WTC11 (cell line): Measurements from ENCODE around the gene EYS.

ENCODE experiments used
- AFF4 ChIP-seq: sonication (generic); formaldehyde crosslinking; IDR thresholded peaks from 2 replicates; pipeline ENCODE4 v1.8.1; 2023; ENCODE audit warnings: mild to moderate bottlenecking, missing genetic modification reagents, borderline replicate concordance
- ATF3 ChIP-seq: sonication (generic); formaldehyde crosslinking; conservative IDR thresholded peaks from 2 replicates; pipeline ENCODE4 v1.8.1; 2022; ENCODE audit warnings: mild to moderate bottlenecking, missing genetic modification reagents
- ATF6 ChIP-seq: sonication (generic); formaldehyde crosslinking; IDR thresholded peaks from 2 replicates; pipeline ENCODE4 v1.8.1; 2023; ENCODE audit warnings: mild to moderate bottlenecking, missing genetic modification reagents
- CTCF ChIP-seq: fragments of 200-600 bp; IDR thresholded peaks from 2 replicates; pipeline ENCODE4 v1.8.0; 2022; ENCODE audit warnings: antibody characterized with exemption
- ESRRA ChIP-seq: sonication (generic); formaldehyde crosslinking; IDR thresholded peaks from 2 replicates; pipeline ENCODE4 v1.8.1; 2022; ENCODE audit warnings: mild to moderate bottlenecking, missing genetic modification reagents, borderline replicate concordance
- NR2C2 ChIP-seq: sonication (generic); formaldehyde crosslinking; IDR thresholded peaks from 2 replicates; pipeline ENCODE4 v1.8.0; 2022; ENCODE audit warnings: mild to moderate bottlenecking, missing genetic modification reagents
- RELA ChIP-seq: sonication (generic); formaldehyde crosslinking; IDR thresholded peaks from 2 replicates; pipeline ENCODE4 v1.8.1; 2022; ENCODE audit warnings: missing genetic modification reagents, mild to moderate bottlenecking, borderline replicate concordance
- SP1 ChIP-seq: sonication (generic); formaldehyde crosslinking; conservative IDR thresholded peaks from 2 replicates; pipeline ENCODE4 v1.8.1; 2022; ENCODE audit warnings: missing genetic modification reagents
- TCF7 ChIP-seq: sonication (generic); formaldehyde crosslinking; IDR thresholded peaks from 2 replicates; pipeline ENCODE4 v1.8.0; 2022; ENCODE audit warnings: mild to moderate bottlenecking, low read depth, missing genetic modification reagents, moderate library complexity
- TEAD4 ChIP-seq: sonication (generic); formaldehyde crosslinking; IDR thresholded peaks from 2 replicates; pipeline ENCODE4 v1.8.0; 2022; ENCODE audit warnings: mild to moderate bottlenecking, missing genetic modification reagents
- USF2 ChIP-seq: sonication (generic); formaldehyde crosslinking; IDR thresholded peaks from 2 replicates; pipeline ENCODE4 v1.8.1; 2023; ENCODE audit warnings: mild to moderate bottlenecking, missing genetic modification reagents, moderate library complexity

- TF ChIP-seq RELA (CRISPR knock-in tag) (no peak), NR2C2 (CRISPR knock-in tag) (no peak), SP1 (CRISPR knock-in tag) (no peak), CTCF (no peak), USF2 (no peak), ESRRA (no peak), TEAD4 (CRISPR knock-in tag) (no peak), TCF7 (CRISPR knock-in tag) (no peak), ATF6 (CRISPR knock-in tag) (no peak), ATF3 (no peak), AFF4 (CRISPR knock-in tag) (no peak)
Observed at GRCh38 chr6:64141680-64142079, 1565.3 kb downstream of the EYS start.
